HG03066 (cell line): ENCODE results near the gene KCTD5.
"Not testable (repeated sequence)": the region's sequence is repeated elsewhere in the genome, so short reads cannot be mapped to it uniquely, and the experiment has no call there.

Experiments used
- ATAC-seq: cut with Tn5 transposase; IDR thresholded peaks from one replicate; pipeline ENCODE4 v1.9.1; 2021; ENCODE audit warnings: low read depth; ENCODE audit not compliant: unreplicated experiment

Gene KCTD5

DNA sequence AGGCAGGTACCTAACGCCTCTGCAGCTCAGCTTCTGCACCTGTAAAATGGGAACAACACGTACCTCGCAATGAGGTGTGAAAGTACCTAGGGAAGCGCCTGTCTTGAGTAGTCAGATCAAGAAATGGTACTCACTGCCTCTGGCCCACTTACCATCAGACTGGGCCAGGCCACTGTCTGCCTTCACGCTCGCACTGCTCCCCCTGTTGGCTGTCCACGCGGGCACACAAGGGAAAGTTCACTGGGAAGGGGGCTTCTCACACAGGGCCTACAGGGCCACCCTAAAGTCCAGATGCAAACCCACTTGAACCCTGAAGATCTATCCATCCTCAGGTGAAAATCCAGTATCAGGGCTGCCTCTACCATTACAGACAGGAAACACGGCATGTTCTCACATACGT is 11.1 kb upstream of the KCTD5 start:
- ATAC-seq = not testable (repeated sequence)

- ATAC-seq = no peak
Measured at GRCh38 chr16:2671741-2672140, 10.6 kb upstream of the KCTD5 start.

- ATAC-seq = peak; percentile 86
Measured at GRCh38 chr16:2673066-2673999, 9.0 kb upstream of the KCTD5 start.

- ATAC-seq = no peak
Measured at GRCh38 chr16:2675021-2675420, 7.3 kb upstream of the KCTD5 start.

- ATAC-seq = no peak
Measured at GRCh38 chr16:2675714-2676113, 6.6 kb upstream of the KCTD5 start.

GRCh38 chr16:2676937-2677336 is 5.4 kb upstream of the KCTD5 start:
- not testable (repeated sequence) for ATAC-seq

DNA sequence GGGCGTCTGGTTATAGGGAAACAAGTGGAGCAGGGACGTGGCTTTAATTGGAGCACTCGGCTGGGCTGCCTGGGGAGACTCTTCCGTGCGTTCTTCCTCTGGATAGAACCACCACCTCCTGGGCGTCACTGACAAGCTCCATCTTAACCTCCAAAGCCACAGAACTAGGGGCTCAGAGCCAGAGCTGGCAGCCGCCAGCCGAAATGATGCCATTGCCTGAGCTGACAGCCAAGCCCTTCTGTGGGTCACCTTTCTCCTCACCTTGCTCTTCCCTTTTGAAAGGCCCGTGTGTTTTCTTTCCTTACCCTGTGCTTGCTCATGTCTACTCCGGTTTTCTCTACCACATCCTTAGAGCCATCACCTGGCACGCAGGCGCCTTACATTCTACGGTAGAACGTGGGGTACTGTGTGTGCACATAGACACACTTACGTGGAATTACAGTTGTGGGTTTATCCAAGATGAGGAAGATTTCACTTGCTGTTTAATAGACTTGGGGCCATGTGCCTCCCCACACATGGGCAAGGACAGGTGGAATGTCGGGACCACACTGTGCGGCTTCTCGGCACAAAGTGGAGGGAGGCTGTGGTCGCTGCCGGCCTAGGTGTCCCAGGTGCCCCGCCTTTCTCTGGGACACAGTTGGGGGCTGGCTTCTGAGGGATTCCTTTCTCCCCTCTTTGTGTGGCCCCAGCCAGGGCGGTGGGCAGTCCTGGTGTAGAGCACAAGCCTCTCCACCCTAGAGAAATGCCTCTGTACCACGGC is 3.9 kb upstream of the KCTD5 start:
- not testable (repeated sequence) for ATAC-seq

DNA sequence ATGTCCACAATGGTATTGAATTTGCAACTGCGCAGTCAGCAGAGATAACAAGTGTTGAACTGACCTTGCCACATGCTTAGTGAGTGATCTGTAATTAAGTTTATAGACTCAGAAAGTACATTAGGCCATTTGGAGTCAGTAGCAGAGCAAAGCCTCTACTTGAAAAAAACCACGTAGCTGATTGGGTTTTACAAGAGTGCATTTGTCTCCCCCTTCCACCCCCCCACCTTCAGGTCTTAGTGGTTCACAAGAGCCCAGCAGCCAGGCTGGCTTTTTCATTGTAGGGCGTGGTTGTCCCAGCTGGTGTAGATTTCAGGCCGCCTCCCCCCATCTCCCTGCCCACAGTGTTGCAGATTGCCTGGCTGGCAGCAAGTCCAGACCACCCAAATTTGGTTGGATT is 2.4 kb upstream of the KCTD5 start:
- ATAC-seq = not testable (repeated sequence)

- ATAC-seq = not testable (repeated sequence)
Measured at GRCh38 chr16:2680360-2680759, 2.0 kb upstream of the KCTD5 start.

GRCh38 chr16:2683041-2683440 is 718 bp downstream of the KCTD5 start:
- ATAC-seq = not testable (repeated sequence)

DNA sequence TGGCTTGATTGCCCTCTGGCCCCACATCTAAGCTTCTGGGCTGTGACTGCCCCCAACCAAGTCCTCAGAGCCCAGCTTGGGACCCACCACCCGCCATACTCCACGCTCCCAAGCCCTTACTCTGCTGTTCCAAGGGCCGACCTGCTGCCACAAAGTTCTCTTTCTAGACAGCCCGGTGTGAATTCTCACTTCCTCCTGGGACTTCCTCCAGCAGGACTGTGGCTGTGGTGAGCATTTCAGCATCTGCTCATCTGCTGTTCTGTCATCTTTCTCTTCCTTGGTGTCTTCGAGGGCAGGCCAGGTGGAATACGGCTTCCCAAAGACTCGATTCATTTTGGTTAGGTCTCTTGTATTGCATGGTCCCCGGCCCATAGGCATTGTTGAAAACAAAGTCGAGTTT is 3.8 kb downstream of the KCTD5 start:
- peak; percentile 37 for ATAC-seq

DNA sequence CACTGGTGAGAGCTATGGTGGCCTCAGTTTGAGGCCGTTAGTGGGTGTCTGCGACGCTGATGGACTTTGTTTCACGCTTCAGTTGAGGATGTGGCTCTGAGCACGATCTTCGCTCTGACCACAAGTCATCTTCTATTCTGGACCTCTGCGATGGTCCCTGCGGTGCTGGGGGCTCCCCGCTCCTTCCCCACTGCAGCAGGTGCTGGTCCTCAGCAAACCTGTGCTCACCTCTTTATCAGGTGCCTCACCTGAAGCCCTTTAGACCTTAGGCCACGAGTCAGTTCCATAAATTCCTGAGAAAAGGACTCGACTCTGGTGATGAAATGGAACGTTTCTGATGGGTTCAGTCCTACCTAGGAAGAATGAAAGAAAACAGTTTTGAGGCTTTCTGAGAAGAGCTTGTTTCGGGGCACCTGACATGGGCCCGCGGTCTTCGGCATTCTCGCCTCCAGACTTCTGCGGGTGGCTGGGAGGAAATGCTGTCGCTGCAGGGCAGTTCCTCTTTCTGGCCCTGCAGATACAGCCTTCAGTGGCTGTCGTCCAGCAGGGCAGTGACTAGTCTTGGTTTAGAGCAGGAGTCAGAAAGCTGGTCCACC is 4.7 kb downstream of the KCTD5 start:
- peak; percentile 52 for ATAC-seq

DNA sequence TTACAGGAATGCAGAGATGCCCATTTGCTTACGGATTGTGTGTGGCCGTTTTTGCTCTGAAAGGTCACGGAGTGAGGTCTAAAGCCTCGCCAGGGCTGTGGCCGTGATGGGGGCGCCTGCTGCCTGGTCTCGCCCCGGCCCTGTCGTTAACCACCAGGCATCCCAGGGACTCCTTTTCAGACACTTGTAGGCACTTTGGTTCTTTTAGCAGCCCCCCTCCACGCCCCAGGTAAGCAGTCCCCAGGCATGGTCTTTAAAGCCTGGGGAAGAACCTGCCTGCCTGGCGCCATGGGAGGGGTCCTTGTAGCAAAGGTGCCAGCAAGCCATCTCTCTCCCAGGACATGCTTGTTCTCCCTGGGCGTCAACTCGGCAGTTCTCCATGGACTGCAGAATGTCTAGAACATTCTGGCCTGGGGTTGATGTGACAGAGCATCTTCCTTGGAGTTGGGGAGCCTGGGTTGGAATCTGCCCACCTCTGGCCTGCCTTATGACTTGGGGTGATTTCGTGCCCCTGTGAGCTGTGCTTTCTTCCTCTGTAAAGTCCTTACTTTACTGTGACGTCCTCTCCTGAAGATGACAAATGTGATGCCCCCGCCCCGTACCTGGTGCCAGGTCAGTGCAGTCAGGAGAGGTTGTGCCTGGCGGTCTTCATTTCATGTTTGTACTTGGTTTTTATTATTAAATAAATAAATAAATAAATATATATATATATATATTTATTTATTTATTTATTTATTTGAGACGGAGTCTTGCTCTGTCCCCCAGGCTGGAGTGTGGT is 5.4 kb downstream of the KCTD5 start:
- ATAC-seq = no peak

DNA sequence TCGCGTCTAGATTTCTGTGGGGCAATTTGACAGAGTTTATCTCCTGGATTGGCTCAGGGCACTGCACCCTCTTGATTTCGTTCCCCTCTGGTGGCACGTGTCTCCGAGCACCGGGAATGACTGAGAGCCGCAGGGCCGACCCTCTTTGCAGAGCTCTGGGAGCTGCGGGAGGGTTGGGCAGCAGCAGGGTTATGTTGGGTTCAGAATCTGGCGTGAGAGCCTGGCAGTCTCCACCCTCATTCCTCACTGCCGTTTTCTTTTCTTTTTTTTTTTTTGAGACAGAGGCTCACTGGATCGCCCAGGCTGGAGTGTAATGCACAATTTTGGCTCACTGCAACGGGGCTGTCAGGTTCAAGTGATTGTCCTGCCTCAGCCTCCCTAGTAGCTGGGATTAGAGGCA is 7.1 kb downstream of the KCTD5 start:
- not testable (repeated sequence) for ATAC-seq

DNA sequence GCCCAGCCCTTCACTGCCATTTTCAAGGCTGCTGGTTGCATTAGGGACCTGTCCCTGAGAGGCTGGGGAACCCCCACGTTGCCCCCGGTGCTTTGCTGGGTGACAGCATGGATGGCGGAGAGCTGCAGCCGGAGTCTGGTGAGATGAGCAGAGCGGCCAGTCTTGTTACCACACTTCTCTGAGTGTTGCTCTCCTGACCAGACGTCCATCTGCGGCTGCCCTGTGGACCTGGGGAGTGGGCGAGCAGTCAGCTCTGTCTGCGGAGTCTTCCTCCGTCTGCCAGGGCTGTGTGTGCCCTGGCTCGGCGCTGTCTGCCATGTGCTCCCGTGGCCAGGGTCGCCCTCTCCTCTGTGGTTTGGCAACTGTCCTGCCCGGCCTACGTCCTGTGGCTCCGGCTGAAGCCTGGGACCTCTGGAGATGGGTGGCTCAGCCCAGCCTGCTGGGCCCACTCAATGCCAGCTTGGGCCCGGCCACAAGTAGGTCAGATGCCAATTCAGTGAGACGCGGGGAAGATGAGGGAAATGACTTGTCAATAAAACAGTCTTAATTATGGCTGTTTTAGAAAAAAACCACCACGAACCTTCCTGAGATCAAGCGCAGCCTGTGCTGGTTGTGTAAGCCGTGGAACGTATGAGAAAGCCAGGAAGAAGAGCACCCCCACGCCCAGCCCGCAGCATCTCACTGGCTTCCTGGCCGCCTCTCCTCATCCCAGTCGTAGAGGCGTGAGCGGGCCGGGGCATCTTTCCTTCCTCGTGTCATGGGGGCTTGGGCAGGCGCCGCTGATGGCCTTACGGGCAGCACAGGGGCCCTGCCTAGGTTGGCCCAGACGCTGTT is 7.9 kb downstream of the KCTD5 start:
- ATAC-seq = no peak

GRCh38 chr16:2690852-2691251 is 8.5 kb downstream of the KCTD5 start:
- ATAC-seq = no peak

GRCh38 chr16:2691491-2692248 is 9.3 kb downstream of the KCTD5 start:
- ATAC-seq = no peak

GRCh38 chr16:2692251-2692947 is 10.1 kb downstream of the KCTD5 start:
- ATAC-seq = no peak
